Neuronal stem cell (in vitro differentiated cells): ENCODE data around the gene ALKBH3.

Experiments
- DNase-seq: peaks from one replicate; pipeline ENCODE4 v3.0.0-alpha.2; 2013; ENCODE audit warnings: low spot score
- H2AFZ ChIP-seq: one replicate; pipeline ENCODE4 v1.6.1; 2013; ENCODE audit warnings: mild to moderate bottlenecking, low read length, inconsistent platforms
- H2AK5ac ChIP-seq: 2 replicates; pipeline ENCODE4 v1.6.1; 2013; ENCODE audit warnings: low read depth, mild to moderate bottlenecking, inconsistent platforms, low read length, moderate library complexity, mixed read lengths
- H2BK120ac ChIP-seq: 2 replicates; pipeline ENCODE4 v1.6.1; 2013; ENCODE audit warnings: low read depth, mild to moderate bottlenecking, inconsistent platforms, low read length, moderate library complexity, mixed read lengths
- H2BK12ac ChIP-seq: one replicate; pipeline ENCODE4 v1.6.1; 2013; ENCODE audit warnings: low read length, inconsistent platforms
- H2BK15ac ChIP-seq: 2 replicates; pipeline ENCODE4 v1.6.1; 2013; ENCODE audit warnings: mild to moderate bottlenecking, low read length, inconsistent platforms, mixed read lengths
- H2BK5ac ChIP-seq: one replicate; pipeline ENCODE4 v1.6.1; 2013; ENCODE audit warnings: inconsistent platforms, mild to moderate bottlenecking, low read length, moderate library complexity
- H3K14ac ChIP-seq: one replicate; pipeline ENCODE4 v1.6.1; 2013; ENCODE audit warnings: low read length, inconsistent platforms
- H3K18ac ChIP-seq: 2 replicates; pipeline ENCODE4 v1.6.1; 2013; ENCODE audit warnings: low read length, inconsistent platforms
- H3K23ac ChIP-seq: 2 replicates; pipeline ENCODE4 v1.6.1; 2013; ENCODE audit warnings: low read depth, mild to moderate bottlenecking, mixed read lengths, low read length, inconsistent platforms; ENCODE audit not compliant: poor library complexity
- H3K27ac ChIP-seq: replicated peaks from 3 replicates; pipeline ENCODE4 v1.5.1; 2013; ENCODE audit warnings: low read length, inconsistent platforms
- H3K27me3 ChIP-seq, 3 experiments: 2 replicates each; pipeline ENCODE4 v1.6.1; 2013; ENCODE audit warnings: low read length in 3 of 3, mild to moderate bottlenecking in 2 of 3, inconsistent platforms in 1 of 3, low read depth in 1 of 3, mixed read lengths in 1 of 3, moderate library complexity in 1 of 3; ENCODE audit not compliant: control insufficient read depth in 3 of 3, insufficient read depth in 3 of 3
- H3K36me3 ChIP-seq, 2 donors: replicated peaks in 1 of 2; 2 replicates each; pipeline ENCODE4 v1.6.1; 2013; ENCODE audit warnings: low read length in 2 of 2; ENCODE audit not compliant: control insufficient read depth in 2 of 2, insufficient read depth in 2 of 2
- H3K4ac ChIP-seq: 2 replicates; pipeline ENCODE4 v1.6.1; 2013; ENCODE audit warnings: inconsistent platforms, mild to moderate bottlenecking, low read length, moderate library complexity
- H3K4me1 ChIP-seq, 2 donors: 1 replicate in 1 of 2; 2 replicates in 1 of 2; pipeline ENCODE4 v1.6.1; 2013; ENCODE audit warnings: low read length in 2 of 2, low read depth in 1 of 2; ENCODE audit not compliant: control insufficient read depth in 2 of 2, insufficient read depth in 1 of 2
- H3K4me2 ChIP-seq: one replicate; pipeline ENCODE4 v1.6.1; 2013; ENCODE audit warnings: mild to moderate bottlenecking, low read length, inconsistent platforms; ENCODE audit not compliant: insufficient read depth, poor library complexity, severe bottlenecking
- H3K4me3 ChIP-seq, 2 donors: 2 replicates each; pipeline ENCODE4 v1.5.1; 2013; ENCODE audit warnings: low read length in 2 of 2, mild to moderate bottlenecking in 2 of 2, inconsistent platforms in 1 of 2, moderate library complexity in 1 of 2
- H3K79me1 ChIP-seq: one replicate; pipeline ENCODE4 v1.6.1; 2013; ENCODE audit warnings: low read depth, mild to moderate bottlenecking, inconsistent platforms, low read length, moderate library complexity
- H3K9ac ChIP-seq: one replicate; pipeline ENCODE4 v1.6.1; 2013; ENCODE audit warnings: mild to moderate bottlenecking, low read depth, low read length, inconsistent platforms; ENCODE audit not compliant: poor library complexity
- H3K9me3 ChIP-seq, 2 donors: replicated peaks in 1 of 2; 2 replicates each; pipeline versions ENCODE3 to v1.6.1; 2013; ENCODE audit warnings: low read length in 2 of 2, mild to moderate bottlenecking in 2 of 2, inconsistent platforms in 1 of 2, low read depth in 1 of 2, mixed read lengths in 1 of 2, moderate library complexity in 1 of 2; ENCODE audit not compliant: control insufficient read depth in 2 of 2, insufficient read depth in 1 of 2
- H4K8ac ChIP-seq: one replicate; pipeline ENCODE4 v1.6.1; 2013; ENCODE audit warnings: low read depth, mild to moderate bottlenecking, inconsistent platforms, low read length, moderate library complexity
- H4K91ac ChIP-seq: one replicate; pipeline ENCODE4 v1.6.1; 2013; ENCODE audit warnings: low read length, low read depth, mild to moderate bottlenecking, inconsistent platforms; ENCODE audit not compliant: poor library complexity
- WGBS, 2 donors: extraction: QIAGEN DNeasy Blood & Tissue Kit; methylation state at CpG; one replicate each; pipeline ENCODE4 v1.1.7; 2013; ENCODE audit warnings: missing lambda C conversion rate in 2 of 2, mixed read lengths in 1 of 2; ENCODE audit not compliant: insufficient read length in 2 of 2, insufficient replicate concordance in 1 of 2; ENCODE audit errors: extremely low coverage in 2 of 2; 5-methylcytosine and 5-hydroxymethylcytosine counted together

Gene ALKBH3

GRCh38 chr11:43969543-43969942 lies 88.9 kb downstream of the ALKBH3 start:
- no peak overlapping the region for H3K4me3 ChIP-seq
- no peak overlapping the region for H3K4me2 ChIP-seq
- H3K9ac ChIP-seq = no peak overlapping the region
- H3K27me3 ChIP-seq = peaks cover 0 to 16% (median 0%) of the 10 kb centered on the region in 3 experiments
- no peaks in the 10 kb centered on the region for H3K79me1 ChIP-seq
- H2BK120ac ChIP-seq = no peak overlapping the region
- no peaks in the 10 kb centered on the region for H3K36me3 ChIP-seq
- H2AFZ ChIP-seq = no peak overlapping the region
- H4K91ac ChIP-seq = no peak overlapping the region
- H2BK12ac ChIP-seq = no peak overlapping the region
- no peak overlapping the region for H3K18ac ChIP-seq
- no peak overlapping the region for H2BK15ac ChIP-seq
- no CpG with 5 or more reads among the region's 4 CpGs for WGBS, 2 donors
- no peak overlapping the region for H3K27ac ChIP-seq
- peaks cover 0 to 3% of the 10 kb centered on the region in 2 donors for H3K9me3 ChIP-seq
- H3K14ac ChIP-seq = no peak overlapping the region
- H3K4me1 ChIP-seq = no peaks in the 10 kb centered on the region
- H2BK5ac ChIP-seq = no peak overlapping the region
- DNase-seq = no peak
- H4K8ac ChIP-seq = no peak overlapping the region
- no peak overlapping the region for H3K23ac ChIP-seq
- no peak overlapping the region for H3K4ac ChIP-seq
- H2AK5ac ChIP-seq = no peak overlapping the region
